ENCODE measurements around the gene PCDH17.

- TF ChIP-seq LCOR (CRISPR knock-in tag; IDR thresholded peaks at IDR 0.05) (no peak), CTCF (IDR thresholded peaks at IDR 0.05 in 2 of 3, conservative IDR thresholded peaks at IDR 0.05 in 1 of 3; ENCODE audit: insufficient read depth in 2 of 3, low read depth in 1 of 3, low read length in 3 of 3) (no peak), ERF (CRISPR knock-in tag; IDR thresholded peaks at IDR 0.05) (no peak), PHF20 (IDR thresholded peaks at IDR 0.05; ENCODE audit: partially characterized antibody) (no peak), MAFK (IDR thresholded peaks at IDR 0.05; ENCODE audit: low read length) (no peak), RFX5 (IDR thresholded peaks at IDR 0.05; ENCODE audit: low read depth, low read length) (no peak), EZH2 (IDR thresholded peaks at IDR 0.05; ENCODE audit: borderline replicate concordance, low read depth, low read length) (no peak), HMBOX1 (IDR thresholded peaks at IDR 0.05) (no peak)
These were observed 40.6 kb downstream of the PCDH17 start for GRCh38 chr13:57672168-57672567.
